Urothelium cell line (cell line): Measurements from ENCODE around the gene NOMO2.
"Not testable (repeated sequence)": the region's sequence is repeated elsewhere in the genome, so short reads cannot be mapped to it uniquely, and the experiment has no call there.

ENCODE experiments used
- DNase-seq: peaks from one replicate; pipeline ENCODE4 v3.0.0; 2011; ENCODE audit warnings: low spot score, mixed read lengths
- FAIRE-seq: peaks from 2 replicates; lab custom pipeline; 2011; peaks lifted over from hg19 to GRCh38; lab: Jason Lieb, UNC

Gene NOMO2

GRCh38 chr16:18561727-18562314, at the start of gene NOMO2:
NOMO2 (minus strand) TSS chr16:18562097; CDS start chr16:18562040, 57 bp downstream.
- not testable (repeated sequence) for DNase-seq, FAIRE-seq

GRCh38 chr16:18610147-18610803, 48.4 kb upstream of the NOMO2 start:
- not testable (repeated sequence) for DNase-seq, FAIRE-seq

DNA sequence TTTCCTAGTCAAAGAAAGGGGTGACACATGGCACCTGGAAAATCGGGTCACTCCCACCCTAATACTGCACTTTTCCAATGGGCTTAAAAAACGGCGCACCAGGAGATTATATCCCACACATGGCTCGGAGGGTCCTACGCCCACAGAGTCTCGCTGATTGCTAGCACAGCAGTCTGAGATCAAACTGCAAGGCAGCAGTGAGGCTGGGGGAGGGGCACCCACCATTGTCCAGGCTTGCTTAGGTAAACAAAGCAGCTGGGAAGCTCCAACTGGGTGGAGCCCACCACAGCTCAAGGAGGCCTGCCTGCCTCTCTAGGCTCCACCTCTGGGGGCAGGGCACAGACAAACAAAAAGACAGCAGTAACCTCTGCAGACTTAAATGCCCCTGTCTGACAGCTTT, 46.4 kb upstream of the NOMO2 start:
- not testable (repeated sequence) for FAIRE-seq, DNase-seq

GRCh38 chr16:18603572-18604246, 41.8 kb upstream of the NOMO2 start:
- FAIRE-seq, DNase-seq: not testable (repeated sequence)

DNA sequence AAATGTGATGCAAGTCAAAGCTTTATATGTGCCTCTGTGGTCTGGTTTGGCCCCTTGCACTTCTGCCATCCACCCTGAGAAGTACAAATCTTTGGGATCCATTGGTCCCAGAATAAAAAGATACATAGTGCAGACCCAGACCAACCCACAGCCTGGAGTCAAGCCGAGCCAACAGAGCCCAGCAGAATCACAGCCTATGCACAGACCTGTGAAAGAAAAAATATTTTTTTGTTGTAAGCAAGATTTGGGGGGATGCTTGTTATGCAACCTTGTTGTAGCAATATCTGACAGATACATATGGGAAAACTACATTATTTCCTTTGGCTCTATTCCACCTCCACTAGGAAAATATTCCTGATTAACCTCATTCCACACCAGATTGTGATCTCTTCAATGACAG, 36.7 kb upstream of the NOMO2 start:
- not testable (repeated sequence) for FAIRE-seq

DNA sequence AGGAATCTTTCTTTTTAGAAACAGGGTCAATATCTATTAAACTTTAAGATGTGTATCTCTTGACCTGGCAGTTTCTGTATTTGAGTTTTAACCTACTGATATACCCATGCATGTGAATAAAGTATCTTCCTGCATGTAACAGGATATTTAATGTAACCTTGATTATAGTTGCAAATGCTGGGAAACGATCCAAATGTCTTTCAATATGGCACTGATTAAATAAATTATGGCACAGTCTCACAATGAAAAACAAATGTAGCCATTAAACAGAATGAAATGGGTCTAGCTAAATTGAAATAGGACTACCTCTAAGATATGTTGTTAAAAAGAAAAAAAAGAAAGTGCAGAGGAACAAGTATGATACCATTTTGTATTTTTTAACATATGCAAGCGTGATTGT, 35.8 kb upstream of the NOMO2 start:
- DNase-seq, FAIRE-seq: not testable (repeated sequence)

More for the DNA sequence above, 36.7 kb upstream of the NOMO2 start:
- DNase-seq, result not testable (repeated sequence)

GRCh38 chr16:18597319-18597718, 35.4 kb upstream of the NOMO2 start:
- not testable (repeated sequence) for DNase-seq

GRCh38 chr16:18595796-18596195, 33.9 kb upstream of the NOMO2 start:
- FAIRE-seq, DNase-seq: not testable (repeated sequence)

More at GRCh38 chr16:18597319-18597718, 35.4 kb upstream of the NOMO2 start:
- FAIRE-seq, result not testable (repeated sequence)

GRCh38 chr16:18594880-18595279, 33.0 kb upstream of the NOMO2 start:
- FAIRE-seq, result not testable (repeated sequence)
- DNase-seq, result peak; percentile 8

DNA sequence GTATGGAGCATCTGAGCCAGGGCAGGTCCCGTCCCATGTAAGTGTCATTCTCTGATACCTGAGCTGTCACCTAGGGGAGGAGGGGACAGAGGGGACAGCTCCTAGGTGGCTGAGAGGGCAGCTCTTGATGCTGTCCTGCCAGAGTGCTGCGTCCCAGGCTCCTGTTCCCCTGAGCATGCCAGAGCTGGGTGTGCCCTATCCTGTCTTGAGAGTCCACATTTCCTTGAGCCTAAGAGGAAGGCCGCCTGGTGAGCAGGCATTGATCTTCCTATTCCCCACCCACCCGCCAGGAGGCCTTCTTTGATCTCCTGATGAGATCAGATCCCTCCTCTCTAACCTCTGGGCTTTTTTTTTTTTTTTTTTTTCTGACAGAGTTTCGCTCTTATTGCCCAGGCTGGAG, 32.0 kb upstream of the NOMO2 start:
- not testable (repeated sequence) for FAIRE-seq

DNA sequence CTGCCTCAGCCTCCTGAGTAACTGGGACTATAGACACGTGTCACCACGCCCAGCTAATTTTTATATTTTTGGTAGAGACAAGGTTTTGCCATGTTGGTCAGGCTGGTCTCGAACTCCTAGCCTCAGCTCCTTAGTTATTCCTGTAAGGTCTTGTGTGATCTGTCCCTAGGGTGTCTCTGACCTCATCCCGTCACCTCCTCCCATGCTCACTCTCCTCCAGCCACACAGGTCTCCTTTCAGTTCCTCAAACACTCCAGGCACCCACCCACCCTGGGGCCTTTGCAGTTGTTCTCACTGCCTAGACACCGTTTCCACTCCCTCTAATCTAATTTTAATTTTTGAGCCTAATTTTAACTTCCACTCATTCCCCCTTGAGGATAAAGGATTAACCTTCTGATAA, 31.1 kb upstream of the NOMO2 start:
- not testable (repeated sequence) for FAIRE-seq, DNase-seq

More for the DNA sequence above, 32.0 kb upstream of the NOMO2 start:
- DNase-seq, result not testable (repeated sequence)

GRCh38 chr16:18591908-18592307, 30.0 kb upstream of the NOMO2 start:
- not testable (repeated sequence) for FAIRE-seq, DNase-seq

GRCh38 chr16:18591441-18591840, 29.5 kb upstream of the NOMO2 start:
- not testable (repeated sequence) for DNase-seq, FAIRE-seq

DNA sequence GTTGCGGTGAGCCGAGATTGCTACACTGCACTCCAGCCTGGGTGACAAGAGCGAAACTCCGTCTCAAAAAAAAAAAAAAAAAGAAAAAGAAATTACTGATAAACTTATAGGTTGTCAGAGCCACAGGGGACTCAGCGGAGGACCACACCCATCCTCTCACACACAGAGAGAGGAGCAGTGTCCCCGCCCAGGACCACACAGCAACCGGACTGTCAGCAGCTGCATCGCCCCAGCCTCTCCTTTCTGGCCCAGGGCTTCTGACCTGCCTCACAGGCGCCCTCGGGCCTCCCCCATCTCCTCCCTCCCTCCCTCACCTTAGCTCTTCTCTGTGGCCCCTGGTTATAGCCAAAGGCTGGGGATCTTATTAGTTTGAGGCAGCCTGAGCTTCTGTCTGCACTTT, 27.9 kb upstream of the NOMO2 start:
- FAIRE-seq, result not testable (repeated sequence)

GRCh38 chr16:18586560-18587540, 25.0 kb upstream of the NOMO2 start:
- FAIRE-seq, DNase-seq: not testable (repeated sequence)

More for the DNA sequence above, 27.9 kb upstream of the NOMO2 start:
- not testable (repeated sequence) for DNase-seq

GRCh38 chr16:18585789-18586188, 23.9 kb upstream of the NOMO2 start:
- FAIRE-seq, result not testable (repeated sequence)

DNA sequence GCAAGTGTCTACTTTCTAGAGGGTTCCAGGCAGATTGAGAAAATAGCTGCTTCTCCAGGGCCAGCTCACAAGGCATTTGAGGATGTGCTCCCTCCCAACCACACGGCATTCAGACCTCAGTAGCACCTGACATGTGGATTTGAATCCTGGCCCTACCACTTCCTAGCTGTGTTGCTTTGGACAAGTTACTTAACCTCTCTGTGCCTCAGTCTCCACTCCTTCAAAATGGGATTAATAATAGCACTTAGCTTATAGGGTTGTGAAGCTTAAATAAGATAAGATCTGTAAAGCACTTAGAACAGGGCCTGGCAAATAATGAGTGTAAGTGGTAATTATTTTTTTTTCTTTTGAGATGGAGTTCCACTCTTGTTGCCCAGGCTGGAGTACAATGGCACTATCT, 21.0 kb upstream of the NOMO2 start:
- FAIRE-seq (no peak), DNase-seq (no peak)

More at GRCh38 chr16:18585789-18586188, 23.9 kb upstream of the NOMO2 start:
- not testable (repeated sequence) for DNase-seq

- not testable (repeated sequence) for DNase-seq, FAIRE-seq
Observed at GRCh38 chr16:18580396-18580795, 18.5 kb upstream of the NOMO2 start.

- not testable (repeated sequence) for FAIRE-seq, DNase-seq
Observed at GRCh38 chr16:18579261-18579660, 17.4 kb upstream of the NOMO2 start.

DNA sequence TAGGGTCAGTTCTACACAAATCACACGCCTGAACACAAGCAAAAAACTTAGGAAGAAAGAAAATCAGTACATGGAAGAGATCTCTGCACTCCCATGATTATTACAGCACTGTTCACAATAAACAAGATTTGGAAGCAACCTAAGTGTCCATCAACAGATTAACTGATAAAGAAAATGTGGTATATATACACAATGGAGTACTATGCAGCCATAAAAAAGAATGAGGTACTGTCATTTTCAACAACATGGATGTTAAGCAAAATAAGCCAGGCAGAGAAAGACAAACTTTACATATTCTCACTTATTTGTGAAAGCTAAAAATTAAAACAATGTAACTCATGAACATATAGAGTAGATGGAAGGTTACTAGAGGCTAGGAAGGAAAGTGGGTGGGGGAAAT, 16.0 kb upstream of the NOMO2 start:
- not testable (repeated sequence) for DNase-seq, FAIRE-seq
